Keratinocyte (primary cell): ENCODE measurements around the gene PRORP. TPM values are rescaled to one million over a fixed set of nuclear protein-coding genes. Genes with fewer than 3 reads are reported as not detected.

ENCODE experiments used
- DNase-seq: peaks from one replicate; pipeline ENCODE4 v3.0.0-alpha.2; 2011; ENCODE audit warnings: low read depth, missing footprints, low spot score
- FAIRE-seq: peaks from 2 replicates; lab custom pipeline; 2011; peaks lifted over from hg19 to GRCh38; lab: Jason Lieb, UNC
- H2AFZ ChIP-seq: 2 replicates; pipeline ENCODE4 v1.6.0; 2012; ENCODE audit warnings: low read length, control low read depth, inconsistent platforms; ENCODE audit not compliant: control insufficient read depth
- H3K27ac ChIP-seq: 2 replicates; pipeline ENCODE4 v1.5.1; 2011; ENCODE audit warnings: low read length; ENCODE audit not compliant: control insufficient read depth, insufficient read depth
- H3K27me3 ChIP-seq: 3 replicates; pipeline ENCODE4 v1.6.0; 2011; ENCODE audit warnings: low read length; ENCODE audit not compliant: control insufficient read depth, insufficient read depth; ENCODE audit errors: extremely low read depth
- H3K36me3 ChIP-seq, 2 experiments: 2 replicates in 1 of 2; 3 replicates in 1 of 2; pipeline ENCODE4 v1.5.1; 2011; ENCODE audit warnings: low read length in 2 of 2, mild to moderate bottlenecking in 1 of 2; ENCODE audit not compliant: control insufficient read depth in 2 of 2, insufficient read depth in 2 of 2; ENCODE audit errors: extremely low read depth in 1 of 2
- H3K4me1 ChIP-seq: 3 replicates; pipeline ENCODE4 v1.5.1; 2011; ENCODE audit warnings: low read length; ENCODE audit not compliant: control insufficient read depth, insufficient read depth; ENCODE audit errors: extremely low read depth
- H3K4me2 ChIP-seq: 3 replicates; pipeline ENCODE4 v1.6.0; 2011; ENCODE audit warnings: low read depth, low read length; ENCODE audit not compliant: control insufficient read depth, insufficient read depth; ENCODE audit errors: extremely low read depth
- H3K4me3 ChIP-seq, 3 experiments: fragments of 200-600 bp in 1 of 3; sonication (generic) in 1 of 3; 2 replicates in 2 of 3; 3 replicates in 1 of 3; pipeline ENCODE4 v1.5.1; 2011 to 2016; ENCODE audit warnings: low read length in 3 of 3, mild to moderate bottlenecking in 3 of 3, control low read depth in 2 of 3, inconsistent platforms in 1 of 3, low read depth in 1 of 3, mixed read lengths in 1 of 3, mixed run types in 1 of 3, moderate library complexity in 1 of 3; ENCODE audit not compliant: control insufficient read depth in 2 of 3, insufficient read depth in 2 of 3; ENCODE audit errors: extremely low read depth in 1 of 3
- H3K79me2 ChIP-seq: 2 replicates; pipeline ENCODE4 v1.6.0; 2012; ENCODE audit warnings: low read length; ENCODE audit not compliant: control insufficient read depth, insufficient read depth
- H3K9ac ChIP-seq: 3 replicates; pipeline ENCODE4 v1.6.0; 2011; ENCODE audit warnings: low read length; ENCODE audit not compliant: control insufficient read depth, insufficient read depth; ENCODE audit errors: extremely low read depth
- H3K9me1 ChIP-seq: 3 replicates; pipeline ENCODE4 v1.6.0; 2011; ENCODE audit warnings: low read length; ENCODE audit not compliant: control insufficient read depth, insufficient read depth; ENCODE audit errors: extremely low read depth
- H3K9me3 ChIP-seq: 2 replicates; pipeline ENCODE4 v1.5.1; 2012; ENCODE audit warnings: low read depth, low read length; ENCODE audit not compliant: control insufficient read depth
- H4K20me1 ChIP-seq: 3 replicates; pipeline ENCODE4 v1.6.0; 2011; ENCODE audit warnings: low read length; ENCODE audit not compliant: control insufficient read depth, insufficient read depth; ENCODE audit errors: extremely low read depth
- EZH2 ChIP-seq: IDR thresholded peaks from one replicate; pipeline ENCODE4 v1.6.1; 2012; ENCODE audit warnings: inconsistent platforms, mild to moderate bottlenecking, low read length, moderate library complexity
- dilution Hi-C: fragments of 300-500 bp; cut with MboI; formaldehyde crosslinking; loops from one replicate; pipeline ENCODE4 v1.7.0; 2020; ENCODE audit warnings: low sequenced_read_pairs; ENCODE audit not compliant: extremely low pct_ligation_motif_present
- polyA plus RNA-seq, 5 experiments: library from polyadenylated mRNA; depleted of rRNA in 3 of 5; stranded (reverse) in 3 of 5; stranded (forward) in 1 of 5; unstranded in 1 of 5; fragments of >200 nt; gene quantifications; 1 replicate in 1 of 5; 2 replicates in 3 of 5; 3 replicates in 1 of 5; pipeline versions ENCODE4 v1.2.1 to v1.2.3, GENCODE V29; 2011 to 2012; ENCODE audit warnings: missing spikeins in 2 of 5, low read depth in 1 of 5, low replicate concordance in 1 of 5
- TF ChIP-seq, protein P1 (sequence below), 3 experiments: IDR thresholded peaks in 1 of 3; conservative IDR thresholded peaks in 1 of 3; optimal IDR thresholded peaks in 1 of 3; 2 replicates in 2 of 3; 3 replicates in 1 of 3; pipeline versions ENCODE3 to v1.5.1; 2011; ENCODE audit warnings: low read length in 3 of 3, mild to moderate bottlenecking in 3 of 3, moderate library complexity in 2 of 3, control low read depth in 1 of 3, inconsistent platforms in 1 of 3; ENCODE audit not compliant: insufficient read depth in 2 of 3; ENCODE audit errors: extremely low read depth in 1 of 3

Gene PRORP
- polyA plus RNA-seq, 1 donor (not counting 4 experiments of a cell fraction or from before 2014, with no cell fraction given): 51.9 TPM

DNA sequence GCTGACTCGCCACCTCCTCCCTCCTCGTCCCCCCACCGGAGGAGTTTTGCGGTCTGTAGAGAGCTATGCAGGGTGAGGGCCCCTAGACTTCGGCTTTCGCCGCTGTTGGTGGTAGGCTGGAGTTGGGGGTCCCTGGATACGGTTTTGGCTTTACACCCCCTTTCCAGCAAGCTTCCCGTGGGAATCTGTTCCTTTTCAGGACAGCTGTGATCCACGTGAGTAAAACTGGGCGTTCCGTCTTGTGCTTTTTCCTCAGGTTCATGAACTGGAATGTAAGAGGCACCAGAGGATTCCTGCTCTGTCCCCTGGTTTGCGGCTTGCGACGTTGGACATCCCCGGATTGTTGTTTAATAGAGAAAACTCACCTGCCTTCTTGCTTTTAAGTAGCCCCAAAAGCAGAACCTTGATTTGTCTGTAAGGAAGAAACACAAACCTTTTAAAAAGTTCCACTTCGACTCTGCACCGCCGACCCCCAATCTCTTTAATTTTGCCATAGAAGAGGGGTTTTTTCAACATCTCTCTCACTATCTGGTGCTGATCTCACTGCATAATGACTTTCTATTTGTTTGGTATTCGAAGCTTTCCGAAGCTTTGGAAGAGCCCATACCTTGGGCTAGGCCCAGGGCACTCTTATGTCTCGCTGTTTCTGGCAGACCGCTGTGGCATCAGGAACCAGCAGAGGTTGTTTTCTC is 490 bp downstream of the PRORP start:
- FAIRE-seq (no peak), DNase-seq (peak; percentile 13)
- Histone ChIP-seq H3K36me3 (no peaks in the 10 kb centered on the region), H3K9me1 (no peaks in the 10 kb centered on the region), H3K79me2 (peaks cover 25% of the 10 kb centered on the region), H4K20me1 (no peaks in the 10 kb centered on the region), H3K4me3 (peak overlapping the region; percentile 63 to 85 (median 82)), H3K4me2 (peak overlapping the region; percentile 90), H3K4me1 (peaks cover 13% of the 10 kb centered on the region), H3K9ac (peak overlapping the region; percentile 99), H3K9me3 (no peaks in the 10 kb centered on the region), H3K27me3 (no peaks in the 10 kb centered on the region), H3K27ac (peak overlapping the region; percentile 99), H2AFZ (peak overlapping the region; percentile 99)
- dilution Hi-C loops: no loop called here
- TF ChIP-seq EZH2: no peak
- TF ChIP-seq, protein P1, sequence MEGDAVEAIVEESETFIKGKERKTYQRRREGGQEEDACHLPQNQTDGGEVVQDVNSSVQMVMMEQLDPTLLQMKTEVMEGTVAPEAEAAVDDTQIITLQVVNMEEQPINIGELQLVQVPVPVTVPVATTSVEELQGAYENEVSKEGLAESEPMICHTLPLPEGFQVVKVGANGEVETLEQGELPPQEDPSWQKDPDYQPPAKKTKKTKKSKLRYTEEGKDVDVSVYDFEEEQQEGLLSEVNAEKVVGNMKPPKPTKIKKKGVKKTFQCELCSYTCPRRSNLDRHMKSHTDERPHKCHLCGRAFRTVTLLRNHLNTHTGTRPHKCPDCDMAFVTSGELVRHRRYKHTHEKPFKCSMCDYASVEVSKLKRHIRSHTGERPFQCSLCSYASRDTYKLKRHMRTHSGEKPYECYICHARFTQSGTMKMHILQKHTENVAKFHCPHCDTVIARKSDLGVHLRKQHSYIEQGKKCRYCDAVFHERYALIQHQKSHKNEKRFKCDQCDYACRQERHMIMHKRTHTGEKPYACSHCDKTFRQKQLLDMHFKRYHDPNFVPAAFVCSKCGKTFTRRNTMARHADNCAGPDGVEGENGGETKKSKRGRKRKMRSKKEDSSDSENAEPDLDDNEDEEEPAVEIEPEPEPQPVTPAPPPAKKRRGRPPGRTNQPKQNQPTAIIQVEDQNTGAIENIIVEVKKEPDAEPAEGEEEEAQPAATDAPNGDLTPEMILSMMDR (optimal IDR thresholded peaks at IDR 0.05 in 1 of 3, IDR thresholded peaks at IDR 0.05 in 1 of 3, conservative IDR thresholded peaks at IDR 0.05 in 1 of 3; ENCODE audit: extremely low read depth in 1 of 3, insufficient read depth in 2 of 3, low read length in 3 of 3): no peak

DNA sequence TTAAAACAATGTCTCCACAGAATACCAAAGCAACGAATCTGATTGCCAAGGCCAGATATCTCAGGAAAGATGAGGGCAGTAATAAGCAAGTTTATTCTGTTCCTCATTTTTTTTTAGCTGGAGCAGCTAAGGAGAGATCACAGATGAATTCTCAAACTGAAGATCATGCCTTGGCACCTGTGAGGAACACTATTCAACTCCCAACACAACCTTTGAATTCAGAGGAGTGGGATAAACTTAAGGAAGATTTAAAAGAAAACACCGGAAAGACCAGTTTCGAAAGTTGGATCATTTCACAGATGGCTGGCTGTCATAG is 994 bp downstream of the PRORP start:
- DNase-seq: no peak
- FAIRE-seq: no peak
- no peak for TF ChIP-seq EZH2
- TF ChIP-seq, protein P1 (optimal IDR thresholded peaks at IDR 0.05 in 1 of 3, IDR thresholded peaks at IDR 0.05 in 1 of 3, conservative IDR thresholded peaks at IDR 0.05 in 1 of 3; ENCODE audit: extremely low read depth in 1 of 3, insufficient read depth in 2 of 3, low read length in 3 of 3): no peak
- peak overlapping the region; percentile 99 for H2AFZ ChIP-seq
- no peaks in the 10 kb centered on the region for H4K20me1 ChIP-seq
- H3K4me3 ChIP-seq: peak overlapping the region; percentile 63 to 85 (median 82)
- H3K27me3 ChIP-seq: no peaks in the 10 kb centered on the region
- H3K9me3 ChIP-seq: no peaks in the 10 kb centered on the region
- H3K79me2 ChIP-seq: peaks cover 29% of the 10 kb centered on the region
- H3K36me3 ChIP-seq: no peaks in the 10 kb centered on the region
- peak overlapping the region; percentile 99 for H3K27ac ChIP-seq
- peak overlapping the region; percentile 99 for H3K9ac ChIP-seq
- dilution Hi-C loops: no loop called here
- H3K9me1 ChIP-seq: no peaks in the 10 kb centered on the region
- H3K4me1 ChIP-seq: peaks cover 13% of the 10 kb centered on the region
- peak overlapping the region; percentile 90 for H3K4me2 ChIP-seq
